ENCODE results near the gene NPEPL1.

The NPEPL1 gene

GRCh38 chr20:58690396-58691135, 2.0 kb upstream of the NPEPL1 start:
- H3K4me1 Mint-ChIP-seq, result peaks cover 7% of the 10 kb centered on the region
- H3K36me3 Mint-ChIP-seq, result peaks cover 25% of the 10 kb centered on the region
- no peaks in the 10 kb centered on the region for H3K27me3 Mint-ChIP-seq
- no peak for ATAC-seq
- H3K9me3 Mint-ChIP-seq, result no peaks in the 10 kb centered on the region
- no peak overlapping the region for H3K27ac Mint-ChIP-seq
- no peak overlapping the region for H3K4me3 Mint-ChIP-seq

DNA sequence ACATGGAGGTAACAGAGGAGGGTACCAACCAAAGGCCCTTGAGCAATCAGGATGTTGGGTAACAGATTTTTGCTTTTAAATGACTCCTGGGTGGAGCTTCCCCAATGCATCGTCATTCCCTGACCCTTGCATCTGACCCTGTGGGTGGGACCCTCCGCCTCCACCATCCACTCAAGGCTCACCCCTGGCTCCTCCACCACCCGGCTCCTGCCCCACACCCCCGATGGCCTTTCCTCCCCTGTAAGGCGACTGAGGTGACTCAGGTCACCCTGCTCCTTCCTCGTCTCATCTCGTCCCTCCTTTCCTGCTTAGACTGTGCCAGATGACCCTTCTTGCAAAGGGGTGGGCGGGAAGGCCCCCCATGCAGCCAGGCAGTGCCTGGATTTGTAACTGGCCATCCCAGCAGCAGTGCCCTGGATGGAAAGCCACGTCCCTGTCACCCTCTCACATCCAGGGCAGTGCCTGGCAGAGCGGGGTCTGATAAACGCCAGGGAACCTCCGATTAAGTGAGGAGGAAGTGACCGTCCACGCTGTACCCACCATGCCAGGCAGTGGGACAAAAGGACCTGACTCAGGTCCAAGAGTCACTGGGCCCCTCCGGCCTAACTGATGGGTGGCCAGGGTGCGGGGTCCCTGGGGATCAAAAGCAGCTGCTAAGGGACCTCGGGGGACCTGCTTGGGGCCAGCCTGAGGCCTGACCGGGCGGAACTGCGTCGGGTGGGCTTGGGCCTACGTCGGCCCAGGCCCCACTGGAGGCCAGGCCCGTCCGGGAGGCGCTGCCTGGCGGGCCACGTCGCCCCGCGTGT, 624 bp upstream of the NPEPL1 start:
- Mint-ChIP-seq H3K4me3 (peak overlapping the region; percentile 43), H3K9me3 (no peaks in the 10 kb centered on the region), H3K36me3 (peaks cover 17% of the 10 kb centered on the region), H3K27ac (peak overlapping the region; percentile 50), H3K27me3 (no peaks in the 10 kb centered on the region), H3K4me1 (peaks cover 7% of the 10 kb centered on the region)
- ATAC-seq, result no peak

- Mint-ChIP-seq H3K27me3 (no peaks in the 10 kb centered on the region), H3K27ac (peak overlapping the region; percentile 54), H3K36me3 (peaks cover 13% of the 10 kb centered on the region), H3K4me3 (peak overlapping the region; percentile 77), H3K9me3 (no peaks in the 10 kb centered on the region), H3K4me1 (peaks cover 7% of the 10 kb centered on the region)
- ATAC-seq, result no peak
These were observed 816 bp downstream of the NPEPL1 start for GRCh38 chr20:58693226-58694006.

GRCh38 chr20:58694241-58695083, 1.9 kb downstream of the NPEPL1 start:
- ATAC-seq, result no peak
- no peak overlapping the region for H3K4me3 Mint-ChIP-seq
- peaks cover 6% of the 10 kb centered on the region for H3K36me3 Mint-ChIP-seq
- peaks cover 7% of the 10 kb centered on the region for H3K4me1 Mint-ChIP-seq
- H3K27me3 Mint-ChIP-seq, result no peaks in the 10 kb centered on the region
- H3K9me3 Mint-ChIP-seq, result no peaks in the 10 kb centered on the region
- no peak overlapping the region for H3K27ac Mint-ChIP-seq

GRCh38 chr20:58695084-58695722, 2.6 kb downstream of the NPEPL1 start:
- Mint-ChIP-seq H3K4me1 (peaks cover 7% of the 10 kb centered on the region), H3K36me3 (peaks cover 9% of the 10 kb centered on the region), H3K9me3 (no peaks in the 10 kb centered on the region), H3K27ac (no peak overlapping the region), H3K4me3 (no peak overlapping the region), H3K27me3 (no peaks in the 10 kb centered on the region)
- ATAC-seq, result no peak

GRCh38 chr20:58695895-58696375, 3.3 kb downstream of the NPEPL1 start:
- ATAC-seq, result no peak
- Mint-ChIP-seq H3K36me3 (peaks cover 17% of the 10 kb centered on the region), H3K27ac (no peak overlapping the region), H3K9me3 (no peaks in the 10 kb centered on the region), H3K4me1 (peaks cover 7% of the 10 kb centered on the region), H3K27me3 (no peaks in the 10 kb centered on the region), H3K4me3 (no peak overlapping the region)

- Mint-ChIP-seq H3K27ac (no peak overlapping the region), H3K4me3 (no peak overlapping the region), H3K9me3 (no peaks in the 10 kb centered on the region), H3K36me3 (peaks cover 22% of the 10 kb centered on the region), H3K4me1 (peaks cover 7% of the 10 kb centered on the region), H3K27me3 (no peaks in the 10 kb centered on the region)
- ATAC-seq, result no peak
These were observed 3.9 kb downstream of the NPEPL1 start for GRCh38 chr20:58696411-58696961.

DNA sequence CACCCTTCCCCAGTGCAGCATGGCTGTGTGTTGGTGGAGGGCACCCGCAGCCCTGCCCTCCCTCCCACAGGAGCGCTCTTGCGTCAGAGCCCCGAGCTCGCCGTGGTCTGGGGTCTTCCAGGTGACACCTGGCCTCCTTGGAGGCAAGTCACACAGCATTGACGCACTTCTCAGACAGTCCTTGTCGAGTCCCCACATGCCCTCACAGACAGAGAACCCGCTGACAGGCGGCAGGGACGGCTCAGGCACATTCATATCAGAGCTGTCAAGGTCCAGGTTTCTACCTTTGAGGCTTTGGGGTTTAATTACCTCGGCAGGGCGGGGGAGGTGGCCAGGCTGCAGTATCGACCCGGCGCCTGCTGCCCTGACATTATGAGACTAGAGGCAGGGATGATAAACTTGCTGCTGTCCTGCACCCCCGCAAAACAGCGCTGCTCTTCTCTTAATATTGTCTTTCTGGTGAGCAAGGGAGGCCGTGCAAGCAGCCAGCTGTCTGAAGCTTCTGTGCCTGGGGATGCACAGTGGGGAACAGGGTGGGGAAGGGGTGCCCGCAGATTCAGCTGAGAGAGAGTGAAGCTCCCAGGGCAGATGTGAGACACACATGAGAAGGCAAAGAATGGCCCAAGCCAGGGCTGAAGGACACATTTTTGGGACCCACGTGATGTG, 4.7 kb downstream of the NPEPL1 start:
- no peak overlapping the region for H3K27ac Mint-ChIP-seq
- H3K27me3 Mint-ChIP-seq, result no peaks in the 10 kb centered on the region
- no peak overlapping the region for H3K4me3 Mint-ChIP-seq
- peaks cover 29% of the 10 kb centered on the region for H3K36me3 Mint-ChIP-seq
- H3K9me3 Mint-ChIP-seq, result no peaks in the 10 kb centered on the region
- ATAC-seq, result no peak
- H3K4me1 Mint-ChIP-seq, result peaks cover 7% of the 10 kb centered on the region

DNA sequence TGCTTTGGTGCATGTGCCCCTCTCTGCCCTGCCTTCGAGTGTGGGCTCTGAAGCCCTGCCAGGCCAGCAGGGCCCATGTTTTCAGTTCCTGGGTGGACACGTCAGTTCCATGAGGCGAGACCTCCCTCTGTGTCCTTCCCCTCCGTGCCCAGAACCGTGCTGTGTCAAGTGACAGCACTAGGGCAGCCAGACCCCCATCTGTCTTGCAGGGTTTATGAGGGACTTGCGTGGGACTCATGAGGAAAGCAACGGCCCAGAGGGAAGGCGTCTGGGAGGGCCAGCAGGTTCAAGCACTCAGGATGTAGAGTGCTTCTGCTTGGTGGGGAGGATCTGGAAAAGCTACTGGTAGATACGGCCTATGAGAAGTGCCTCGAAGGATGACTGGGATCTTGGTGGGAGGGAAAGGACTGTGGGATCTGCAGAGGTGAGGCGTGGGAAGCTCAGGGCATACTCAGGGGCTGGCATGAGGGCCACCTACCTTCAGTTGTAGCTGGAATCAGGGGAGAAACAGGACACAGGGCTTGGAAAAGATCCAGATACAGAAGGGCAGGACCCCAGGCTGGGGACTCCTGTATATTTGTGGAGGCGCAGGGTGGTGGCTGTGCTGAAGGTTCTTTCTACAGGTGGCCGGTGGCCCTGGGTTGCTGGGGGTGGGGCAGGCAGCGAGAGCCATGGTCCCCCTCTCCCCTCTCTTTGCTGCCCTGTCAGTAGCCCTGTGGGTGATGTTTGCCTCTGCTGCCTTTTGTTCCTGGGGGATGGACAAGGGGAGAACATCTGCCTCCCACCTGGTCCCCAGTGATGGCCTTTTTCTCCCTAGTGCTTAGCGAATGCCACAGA, 5.5 kb downstream of the NPEPL1 start:
- no peaks in the 10 kb centered on the region for H3K9me3 Mint-ChIP-seq
- H3K36me3 Mint-ChIP-seq, result peaks cover 37% of the 10 kb centered on the region
- ATAC-seq, result no peak
- no peak overlapping the region for H3K27ac Mint-ChIP-seq
- H3K27me3 Mint-ChIP-seq, result no peaks in the 10 kb centered on the region
- peaks cover 7% of the 10 kb centered on the region for H3K4me1 Mint-ChIP-seq
- H3K4me3 Mint-ChIP-seq, result no peak overlapping the region

- H3K4me1 Mint-ChIP-seq, result no peaks in the 10 kb centered on the region
- no peak overlapping the region for H3K27ac Mint-ChIP-seq
- no peak for ATAC-seq
These were observed 6.4 kb downstream of the NPEPL1 start for GRCh38 chr20:58698741-58699622.

GRCh38 chr20:58699623-58700107, 7.1 kb downstream of the NPEPL1 start:
- H3K36me3 Mint-ChIP-seq, result peaks cover 49% of the 10 kb centered on the region
- H3K9me3 Mint-ChIP-seq, result no peaks in the 10 kb centered on the region
- no peaks in the 10 kb centered on the region for H3K4me1 Mint-ChIP-seq
- no peak for ATAC-seq
- no peak overlapping the region for H3K4me3 Mint-ChIP-seq
- no peaks in the 10 kb centered on the region for H3K27me3 Mint-ChIP-seq
- no peak overlapping the region for H3K27ac Mint-ChIP-seq

More at GRCh38 chr20:58698741-58699622, 6.4 kb downstream of the NPEPL1 start:
- Mint-ChIP-seq H3K27me3 (no peaks in the 10 kb centered on the region), H3K4me3 (no peak overlapping the region), H3K36me3 (peaks cover 46% of the 10 kb centered on the region), H3K9me3 (no peaks in the 10 kb centered on the region)

Measured in stimulated activated memory B cell treated with anti-CD40 and anti-IgM and Interleukin-4, amounts not matched to agents 10 μg/mL and 1 μg/mL and 100 μg/mL, for 72 hours (primary cell).